Non-pigmented ciliary epithelial cell (primary cell): ENCODE results near the gene ACTMAP.
"Not testable (repeated sequence)": the region's sequence is repeated elsewhere in the genome, so short reads cannot be mapped to it uniquely, and the experiment has no call there.

Experiments
- DNase-seq: peaks from one replicate; pipeline ENCODE4 v3.0.0-alpha.2; 2010; ENCODE audit warnings: low read depth

Gene ACTMAP, protein sequence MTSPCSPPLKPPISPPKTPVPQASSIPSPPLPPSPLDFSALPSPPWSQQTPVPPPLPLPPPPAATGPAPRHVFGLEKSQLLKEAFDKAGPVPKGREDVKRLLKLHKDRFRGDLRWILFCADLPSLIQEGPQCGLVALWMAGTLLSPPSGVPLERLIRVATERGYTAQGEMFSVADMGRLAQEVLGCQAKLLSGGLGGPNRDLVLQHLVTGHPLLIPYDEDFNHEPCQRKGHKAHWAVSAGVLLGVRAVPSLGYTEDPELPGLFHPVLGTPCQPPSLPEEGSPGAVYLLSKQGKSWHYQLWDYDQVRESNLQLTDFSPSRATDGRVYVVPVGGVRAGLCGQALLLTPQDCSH

DNA sequence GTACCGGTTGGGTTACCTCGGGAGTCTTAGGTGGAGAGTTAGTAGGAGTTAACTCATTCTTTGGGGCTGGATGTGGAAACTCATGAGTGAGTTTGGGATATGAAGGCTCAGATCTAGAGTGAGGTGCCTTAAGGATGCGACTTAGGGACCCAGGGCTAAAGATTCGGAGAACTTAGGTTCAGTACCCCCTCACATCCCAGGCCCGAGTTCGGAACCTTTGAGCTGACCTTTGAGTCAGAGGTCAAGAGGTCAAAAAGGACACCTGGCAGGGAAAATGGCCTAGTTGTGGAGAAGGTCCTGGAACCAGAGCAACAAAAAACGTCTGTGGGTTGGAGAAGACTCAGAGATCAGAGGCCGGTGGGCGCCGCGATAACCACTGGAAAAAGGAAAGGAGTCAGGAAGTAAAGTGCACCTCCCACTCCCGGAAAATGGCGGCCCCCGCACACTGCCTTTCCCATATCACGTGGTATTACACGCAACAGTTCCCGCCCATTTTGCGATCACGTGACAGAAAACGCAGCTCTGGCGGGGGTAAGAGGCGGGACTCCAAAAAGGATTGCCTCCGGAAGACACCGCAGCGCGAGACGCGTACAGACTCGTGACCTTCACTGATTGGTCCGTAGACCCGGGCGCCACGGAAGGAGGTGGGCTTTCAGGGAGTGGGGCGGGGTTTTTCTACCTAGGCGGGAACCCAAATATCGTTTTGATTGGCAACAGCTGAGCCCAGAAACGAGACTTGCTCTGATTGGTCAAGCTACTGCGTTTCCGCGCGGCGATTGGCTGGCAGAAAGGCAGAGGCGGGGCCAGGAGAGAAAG is at the start of gene ACTMAP:
ACTMAP (minus strand) TSS at position 420 of the 816 bp plus-strand sequence. CDS start 674 bp downstream, outside the sequence.
- peak; percentile 99 for DNase-seq

DNA sequence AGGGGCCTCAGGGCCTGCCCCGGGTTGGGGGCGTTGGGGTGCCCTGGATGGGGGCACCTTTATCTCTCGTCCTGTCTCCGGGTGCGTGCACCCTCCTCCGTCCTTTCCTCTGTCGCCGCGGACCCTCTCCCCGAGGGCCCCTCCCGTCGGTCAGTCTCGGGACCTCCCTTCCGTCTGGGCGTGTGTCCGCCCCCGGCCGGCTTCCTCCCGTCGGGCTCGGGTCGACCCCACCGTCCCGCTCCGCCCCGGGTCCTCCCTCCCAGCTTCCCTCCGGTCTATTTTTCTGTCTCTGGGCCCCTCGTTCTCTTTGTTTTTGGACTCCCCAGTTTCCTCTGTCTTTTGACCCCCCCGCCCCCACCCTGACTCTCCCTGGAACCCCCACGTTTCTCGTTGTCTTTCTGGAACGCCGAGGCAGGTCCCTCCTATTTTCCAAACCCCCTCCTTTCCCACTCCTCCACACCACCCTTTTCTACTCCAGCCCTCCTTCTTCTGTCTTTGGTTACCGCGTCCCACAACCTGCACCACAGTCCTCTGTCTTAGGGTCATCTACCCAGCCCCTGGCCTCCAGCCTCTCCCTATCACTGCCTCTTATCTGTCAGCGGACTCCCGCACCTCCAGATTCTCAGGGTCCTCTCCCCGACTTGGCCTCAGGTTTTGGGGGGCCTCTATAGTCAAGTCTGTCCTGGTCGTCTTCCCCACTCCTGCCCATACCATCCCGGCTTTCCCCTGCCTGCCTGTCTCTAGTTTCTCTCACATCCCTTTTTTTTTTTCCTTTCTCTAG is 49.5 kb upstream of the ACTMAP start:
- DNase-seq, result no peak

DNA sequence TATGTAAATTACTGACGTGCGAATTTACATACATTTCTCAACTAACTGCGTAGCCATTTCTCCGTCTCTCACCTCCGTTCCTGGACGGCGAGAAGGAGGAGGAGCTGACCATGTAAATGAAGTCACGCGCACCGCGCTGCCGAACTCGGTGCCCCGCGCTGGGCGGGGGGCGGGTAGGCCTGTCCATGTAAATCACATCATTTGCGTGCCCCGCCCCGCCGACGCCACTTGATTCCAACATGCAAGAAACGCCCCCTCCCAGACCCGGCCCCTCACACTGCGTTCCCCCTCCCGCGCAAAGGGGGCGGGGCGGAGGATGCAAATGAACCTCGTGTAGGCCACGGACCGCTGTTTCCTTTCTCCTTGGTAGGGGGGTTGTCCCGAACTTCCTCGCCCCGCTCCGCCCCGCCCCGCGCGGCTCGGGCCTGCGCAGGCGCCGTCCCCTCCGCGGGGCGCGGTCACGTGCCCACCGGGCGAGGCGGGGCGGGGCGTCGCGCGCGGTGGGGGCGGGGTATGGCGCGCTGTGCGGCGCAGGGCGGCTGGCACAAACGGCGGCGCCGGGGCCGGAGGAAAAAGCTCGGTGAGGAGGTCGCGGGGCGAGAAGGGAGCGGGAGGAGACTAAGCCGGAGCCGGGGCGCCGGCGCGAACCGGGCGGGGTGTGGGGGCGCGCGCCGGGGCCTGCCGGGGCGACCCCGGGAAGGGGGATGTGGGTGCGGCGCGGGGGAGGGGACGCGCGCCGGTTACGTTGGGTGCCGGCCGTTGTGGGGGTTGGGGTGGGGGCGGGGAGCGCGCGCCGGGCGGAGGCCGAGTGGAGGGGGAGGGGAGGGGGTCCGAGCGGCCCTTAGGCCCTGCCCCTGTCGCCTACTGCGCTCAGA is 48.6 kb upstream of the ACTMAP start, which contains the start of gene EGLN2:
EGLN2 (plus strand) TSS at position 509 of the 875 bp plus-strand sequence. CDS start 1,382 bp downstream, outside the sequence.
- peak; percentile 98 for DNase-seq

DNA sequence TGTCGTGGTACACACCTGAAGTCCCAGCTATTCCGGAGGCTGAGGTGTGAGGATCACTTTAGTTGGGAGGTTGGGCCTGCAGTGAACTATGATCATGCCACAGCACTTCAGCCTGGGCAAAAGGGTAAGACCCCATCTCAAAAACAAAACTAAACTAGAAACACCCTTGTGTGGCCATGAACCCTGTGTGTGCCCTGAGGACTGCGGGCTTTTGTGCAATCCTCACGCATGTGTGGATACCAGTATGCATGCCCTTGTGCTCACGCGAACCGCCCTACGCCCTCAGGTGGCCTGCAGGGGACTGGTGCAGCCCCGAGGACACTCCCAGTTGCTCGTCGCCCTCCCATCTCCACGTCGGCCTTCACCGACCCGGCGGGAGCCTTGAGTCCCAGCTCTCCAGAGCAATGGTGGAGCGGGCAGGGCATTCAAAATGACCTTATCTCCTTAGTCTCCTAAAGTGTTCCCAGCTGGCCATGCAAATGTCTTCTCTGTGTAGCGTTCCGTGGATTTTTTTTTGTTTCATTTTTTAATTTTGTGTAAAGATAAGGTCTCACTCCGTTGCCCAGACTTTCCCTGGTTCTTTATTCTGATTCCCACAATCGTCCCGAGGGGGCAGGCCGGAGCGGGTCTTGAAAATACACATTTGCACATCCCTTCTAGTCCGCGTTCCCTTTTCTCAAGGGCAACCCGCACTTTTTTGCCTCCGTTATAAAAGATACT is 47.8 kb upstream of the ACTMAP start:
- DNase-seq, result no peak

DNA sequence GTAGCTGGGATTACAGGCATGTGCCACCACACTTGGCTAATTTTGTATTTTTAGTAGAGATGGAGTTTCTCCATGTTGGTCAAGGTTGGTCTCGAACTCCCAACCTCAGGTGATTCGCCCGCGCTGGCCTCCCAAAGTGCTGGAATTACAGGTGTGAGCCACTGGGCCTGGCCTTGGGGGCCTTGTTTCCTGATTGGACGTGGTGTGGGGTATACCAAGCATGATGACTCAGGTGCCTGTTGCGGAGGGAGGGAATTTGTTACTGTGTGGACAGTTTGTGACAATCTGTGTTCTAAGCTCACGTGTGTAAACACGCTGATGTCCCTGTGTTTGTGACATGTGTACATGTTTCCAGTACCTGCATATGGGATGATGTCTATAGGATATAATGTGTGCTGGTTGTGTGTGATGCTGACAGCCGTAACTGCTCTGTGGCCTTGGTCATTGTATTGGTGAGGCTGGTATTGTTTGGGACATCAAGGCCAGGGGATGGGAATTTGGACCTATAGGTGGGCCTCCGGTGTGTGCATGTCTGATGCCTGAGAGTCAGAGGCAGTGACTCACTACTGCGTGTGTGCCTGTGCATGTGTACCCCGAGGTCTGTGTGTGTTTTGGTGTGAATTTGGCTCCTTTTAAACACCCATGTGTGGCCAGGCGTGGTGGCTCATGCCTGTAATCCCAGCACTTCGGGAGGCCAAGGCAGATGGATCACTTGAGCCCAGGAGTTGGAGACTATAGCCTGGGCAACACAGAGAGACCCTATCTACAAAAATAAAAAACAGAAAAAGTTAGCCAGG is 47.1 kb upstream of the ACTMAP start:
- no peak for DNase-seq

DNA sequence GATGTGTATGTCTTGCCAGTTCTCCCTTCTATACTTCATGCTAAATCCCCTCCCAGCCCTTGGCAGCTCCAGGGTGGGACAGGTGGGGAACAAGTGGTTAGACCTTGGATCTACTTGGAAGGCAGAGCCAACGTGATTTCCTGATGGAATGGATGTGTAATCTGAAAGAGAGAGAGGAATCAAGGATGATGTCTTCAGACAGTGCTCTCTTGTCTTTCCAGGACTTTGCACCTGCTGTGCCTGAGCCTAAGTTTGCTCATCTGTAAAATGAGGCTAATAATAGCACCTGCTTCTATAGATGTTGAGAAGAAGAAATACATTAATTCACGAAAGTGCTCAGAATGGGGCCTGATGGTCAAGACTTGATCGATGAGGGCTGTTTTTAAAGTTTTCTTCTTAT is 41.7 kb upstream of the ACTMAP start:
- no peak for DNase-seq

DNA sequence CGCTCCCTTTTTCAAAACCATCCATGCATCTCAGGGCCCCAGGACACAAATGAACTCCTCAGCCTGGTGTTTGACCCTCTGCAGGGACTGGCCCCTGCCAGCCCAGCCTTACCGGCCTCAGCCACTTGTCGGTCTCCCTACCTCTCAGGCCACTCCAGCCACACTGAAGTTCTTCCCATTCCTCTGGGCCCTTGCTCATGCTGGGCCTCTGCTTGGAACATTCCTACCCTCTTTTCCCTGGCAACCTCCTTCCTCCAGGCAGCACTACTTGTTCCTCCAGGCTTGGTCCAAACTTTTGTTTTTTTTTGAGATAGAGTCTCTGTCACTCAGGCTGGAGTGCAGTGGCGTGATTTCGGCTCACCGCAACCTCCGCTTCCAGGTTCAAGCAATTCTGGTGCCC is 41.1 kb upstream of the ACTMAP start:
- DNase-seq, result no peak

DNA sequence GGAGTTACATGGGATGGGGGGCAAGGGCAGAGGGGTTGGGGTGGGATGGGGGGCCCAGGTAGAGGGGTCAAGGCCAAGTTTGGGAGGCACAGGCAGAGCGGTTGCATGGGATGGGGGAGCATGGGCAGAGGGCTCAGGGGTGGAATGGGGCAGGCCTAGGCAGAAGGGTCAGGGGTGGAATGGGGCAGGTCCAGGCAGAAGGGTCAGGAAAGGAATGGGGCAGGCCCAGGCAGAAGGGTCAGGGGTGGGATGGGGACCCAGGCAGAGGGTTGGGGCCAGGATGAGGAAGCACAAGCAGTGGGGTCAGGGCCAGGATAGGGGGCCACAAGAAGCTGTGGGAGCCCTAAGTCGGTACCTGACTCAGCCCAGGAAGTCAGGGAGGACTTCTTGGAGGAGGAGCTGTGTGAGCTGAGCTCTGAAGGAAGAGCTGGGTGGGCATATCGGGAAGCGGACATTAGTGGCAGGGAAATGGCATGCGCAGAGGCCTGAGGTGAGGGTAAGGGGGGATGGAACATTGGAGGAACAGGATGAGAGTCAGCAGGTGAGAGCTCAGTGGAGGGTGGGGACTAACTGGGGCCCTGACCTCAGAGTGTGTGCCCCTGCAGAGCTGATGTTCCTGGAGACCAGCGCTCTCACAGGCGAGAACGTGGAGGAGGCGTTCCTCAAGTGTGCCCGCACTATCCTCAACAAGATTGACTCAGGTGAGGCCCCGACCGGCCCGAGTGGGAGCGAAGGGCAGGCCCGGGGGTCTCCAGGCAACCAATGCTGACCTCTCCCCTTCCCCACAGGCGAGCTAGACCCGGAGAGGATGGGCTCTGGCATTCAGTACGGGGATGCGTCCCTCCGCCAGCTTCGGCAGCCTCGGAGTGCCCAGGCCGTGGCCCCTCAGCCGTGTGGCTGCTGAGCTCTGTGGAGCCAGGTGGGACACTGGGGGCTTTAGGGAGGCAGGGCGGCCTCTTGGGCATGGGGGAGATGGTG is 36.1 kb upstream of the ACTMAP start:
- no peak for DNase-seq

DNA sequence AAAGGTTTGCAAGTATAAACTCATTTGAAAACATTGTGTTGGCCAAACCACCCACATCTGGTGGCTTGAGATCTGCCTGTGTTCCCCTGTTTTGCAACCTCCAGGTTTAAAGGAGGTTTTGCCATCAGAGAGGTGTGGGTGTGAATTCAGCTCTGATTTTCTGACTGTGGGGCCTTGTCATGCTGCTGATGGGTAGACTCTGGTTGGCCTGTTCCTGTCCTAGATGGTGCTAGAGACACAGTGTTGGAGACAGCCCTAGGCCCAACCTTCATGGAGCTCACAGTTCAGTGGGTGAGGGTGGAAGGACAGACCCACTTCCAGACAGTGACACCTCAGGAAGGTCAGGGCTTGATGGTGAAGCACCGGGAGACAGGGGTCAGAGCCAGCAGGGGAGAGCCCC is 35.2 kb upstream of the ACTMAP start:
- DNase-seq, result no peak

DNA sequence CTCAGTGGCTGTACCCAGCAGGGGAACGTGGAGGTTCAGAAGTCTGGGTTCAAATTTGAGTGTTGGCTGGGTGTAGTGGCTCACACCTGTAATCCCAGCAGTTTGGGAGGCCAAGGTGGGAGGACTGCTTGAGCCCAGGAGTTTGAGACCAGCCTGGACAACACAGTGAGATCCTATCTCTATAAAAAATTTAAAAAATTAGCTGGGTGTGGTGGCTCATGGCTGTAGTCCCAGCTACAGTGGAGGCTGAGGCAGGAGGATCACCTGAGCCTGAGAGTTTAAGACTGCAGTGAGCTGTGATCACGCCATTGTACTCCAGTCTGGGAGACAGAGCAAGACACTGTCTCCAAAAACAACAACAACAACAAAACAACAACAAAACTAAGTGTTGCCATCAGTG is 33.9 kb upstream of the ACTMAP start:
- DNase-seq, result not testable (repeated sequence)

DNA sequence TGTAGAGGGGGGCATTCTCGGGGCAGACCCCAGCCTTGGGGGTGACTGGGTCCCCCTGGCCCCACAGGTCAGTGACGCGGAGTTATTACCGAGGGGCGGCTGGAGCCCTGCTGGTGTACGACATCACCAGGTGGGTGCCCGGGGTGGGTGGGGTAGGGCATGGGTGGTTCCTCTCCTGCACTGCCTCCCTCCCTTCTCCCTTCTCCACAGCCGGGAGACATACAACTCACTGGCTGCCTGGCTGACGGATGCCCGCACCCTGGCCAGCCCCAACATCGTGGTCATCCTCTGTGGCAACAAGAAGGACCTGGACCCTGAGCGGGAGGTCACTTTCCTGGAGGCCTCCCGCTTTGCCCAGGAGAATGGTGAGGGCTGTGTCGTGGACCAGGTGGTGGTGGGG is 33.4 kb upstream of the ACTMAP start:
- no peak for DNase-seq

DNA sequence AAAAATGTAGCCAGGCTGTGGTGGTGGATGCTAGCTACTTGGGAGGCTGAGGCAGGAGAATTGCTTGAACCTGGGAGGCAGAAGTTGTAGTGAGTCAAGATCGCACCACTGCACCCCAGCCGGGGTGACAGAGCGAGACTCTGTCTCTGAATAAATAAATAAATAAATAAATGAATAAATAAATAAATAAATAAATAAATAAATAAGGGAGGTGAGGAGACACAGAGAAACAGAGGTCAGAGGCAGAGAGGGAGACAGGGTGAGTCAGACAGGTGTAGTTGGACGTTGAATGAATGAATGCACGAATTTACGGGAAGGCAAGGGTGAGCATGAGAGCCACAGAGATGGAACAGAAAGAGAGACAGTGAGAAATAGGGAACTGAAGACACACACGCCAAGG is 30.9 kb upstream of the ACTMAP start:
- DNase-seq, result no peak

DNA sequence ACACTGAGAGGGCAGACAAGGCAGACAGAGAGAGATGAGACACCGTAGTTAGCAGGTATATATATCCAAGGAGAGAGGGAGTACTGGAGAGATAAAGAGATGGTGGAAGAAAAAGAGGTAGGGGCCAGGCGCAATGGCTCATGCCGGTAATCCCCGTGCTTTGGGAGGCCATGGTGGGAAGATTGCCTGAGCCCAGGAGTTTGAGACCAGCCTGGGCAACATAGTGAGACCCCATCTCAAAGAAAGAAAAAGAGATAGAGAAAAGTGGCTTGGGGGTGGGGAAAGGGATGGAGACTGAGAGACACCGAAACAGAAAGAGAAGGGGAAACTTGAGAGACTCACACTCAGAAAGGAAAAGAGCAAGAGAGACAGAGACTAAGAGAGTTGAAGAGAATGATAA is 30.3 kb upstream of the ACTMAP start:
- DNase-seq, result no peak

DNA sequence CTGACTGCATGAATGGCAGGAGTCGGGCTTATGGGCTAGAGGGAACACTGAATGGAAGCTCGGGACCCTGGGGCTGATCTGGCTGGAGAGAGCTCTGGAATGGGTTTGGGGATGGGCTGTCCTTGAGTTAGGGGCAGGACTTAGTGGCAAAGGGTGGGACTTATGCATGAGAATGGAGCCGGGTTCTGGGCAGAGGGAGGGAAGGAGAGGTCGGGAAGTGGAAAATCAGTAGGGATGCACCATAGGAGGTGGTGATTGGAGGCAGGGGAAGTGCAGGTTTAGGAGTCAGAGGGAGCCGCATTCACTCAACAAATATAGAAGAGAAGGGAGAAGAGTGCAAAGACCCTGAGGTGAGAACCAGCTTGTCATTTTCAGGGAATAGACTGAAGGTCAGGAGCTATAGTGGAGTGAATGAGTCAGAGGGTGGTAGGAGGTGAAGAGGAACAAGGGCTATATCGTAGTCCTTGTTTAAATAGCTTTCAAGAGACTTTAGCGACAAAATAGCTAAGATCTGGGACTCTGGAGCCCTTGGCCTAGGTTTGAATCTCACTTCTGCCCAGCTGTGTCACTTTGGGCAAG is 28.5 kb upstream of the ACTMAP start:
- DNase-seq, result no peak

DNA sequence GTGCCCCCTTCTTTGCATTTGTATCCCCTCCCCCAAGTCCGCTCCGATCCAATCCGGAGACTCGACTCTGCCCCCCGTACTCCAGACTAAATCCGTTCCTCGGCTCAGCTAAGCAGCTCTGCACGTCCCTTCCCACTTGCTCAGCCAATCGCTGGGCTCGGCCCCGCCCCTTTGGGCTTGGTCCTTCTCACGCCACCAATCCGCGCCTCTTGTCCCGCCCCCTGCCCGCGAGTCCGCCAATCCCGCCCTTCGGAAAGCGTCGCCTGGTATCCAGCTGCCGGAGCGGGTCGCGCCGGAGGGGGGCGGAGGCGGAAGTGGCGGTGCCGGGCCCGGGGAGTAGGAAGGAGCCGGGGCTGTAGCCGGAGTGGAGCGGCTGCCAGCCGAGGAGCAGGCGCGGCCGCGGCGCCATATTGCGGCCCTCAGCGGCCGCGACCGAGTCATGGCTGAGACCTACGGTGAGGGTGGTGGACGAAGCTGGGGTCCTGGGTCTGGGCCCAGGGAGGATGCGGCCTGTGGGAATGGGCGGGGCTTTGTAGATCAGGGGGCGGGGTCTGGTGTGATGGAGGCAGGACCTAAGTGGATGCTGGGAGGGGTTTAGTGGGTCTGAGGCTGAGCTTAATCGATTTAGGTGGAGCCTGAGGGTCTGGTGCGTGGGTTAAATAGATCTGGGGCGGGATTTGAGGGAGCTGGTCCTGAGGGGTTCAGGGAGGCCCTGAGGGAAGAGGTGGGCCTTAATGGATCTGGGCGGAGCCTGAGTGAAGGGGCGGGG is 27.8 kb upstream of the ACTMAP start, which contains the start of gene RAB4B:
RAB4B (plus strand) TSS at position 311 of the 769 bp plus-strand sequence; CDS start at position 440, 129 bp downstream.
- peak; percentile 99 for DNase-seq

DNA sequence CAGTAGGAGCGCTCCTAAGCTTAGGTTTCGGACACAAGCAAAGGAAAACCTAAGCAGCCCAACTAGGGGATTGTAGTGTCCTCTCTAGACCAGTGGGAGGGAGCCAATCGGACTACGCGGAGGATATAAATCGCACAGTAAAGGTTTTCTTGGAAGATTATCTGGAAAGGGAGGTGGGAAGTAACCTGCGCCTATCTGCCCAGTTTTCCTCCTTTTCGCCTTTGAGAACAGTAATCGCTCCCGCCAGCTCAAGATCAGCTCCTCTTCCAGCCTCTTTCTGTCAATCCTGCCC is 27.3 kb upstream of the ACTMAP start:
- DNase-seq, result no peak

DNA sequence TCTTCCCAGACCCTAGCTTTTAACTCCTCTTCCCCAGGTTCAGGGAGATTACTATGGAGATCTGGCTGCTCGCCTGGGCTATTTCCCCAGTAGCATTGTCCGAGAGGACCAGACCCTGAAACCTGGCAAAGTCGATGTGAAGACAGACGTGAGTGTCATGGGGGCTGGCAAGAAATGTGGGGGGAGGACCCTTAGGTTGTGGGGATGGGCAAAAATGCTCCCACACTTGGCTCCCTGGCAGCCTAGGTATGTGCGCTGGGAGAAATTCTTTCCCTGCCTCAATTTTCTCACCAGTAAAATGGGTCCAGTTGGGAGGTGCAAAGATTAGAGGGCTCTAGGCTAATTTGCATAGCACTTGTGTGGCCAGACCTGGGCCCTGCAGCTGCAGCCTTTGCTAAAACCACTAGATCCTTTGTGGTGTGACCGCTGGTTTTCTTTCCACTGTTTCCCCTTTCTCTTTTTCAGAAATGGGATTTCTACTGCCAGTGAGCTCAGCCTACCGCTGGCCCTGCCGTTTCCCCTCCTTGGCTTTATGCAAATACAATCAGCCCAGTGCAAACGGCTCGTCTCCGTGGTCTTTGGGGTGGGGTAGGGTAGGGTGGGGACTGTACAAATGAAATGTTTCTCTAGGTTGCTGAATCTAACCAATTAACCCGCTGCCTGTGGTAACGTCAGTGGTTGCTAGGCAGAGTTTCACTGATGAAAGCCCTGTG is 26.8 kb upstream of the ACTMAP start:
- peak; percentile 70 for DNase-seq
